SW 1271 (cell line): Measurements from ENCODE around the gene BOLL.
"Not testable (repeated sequence)": the region's sequence is repeated elsewhere in the genome, so short reads cannot be mapped to it uniquely, and the experiment has no call there.

ENCODE experiments used
- DNase-seq, 2 experiments: peaks; one replicate each; lab custom pipeline; 2025; lab: John Stamatoyannopoulos, UW

BOLL gene

GRCh38 chr2:197705912-197706838 lies 78.9 kb downstream of the BOLL start:
- peak in 1 of 2 experiments; percentile 31 for DNase-seq

- DNase-seq: peak; percentile 72 to 85
These were observed 79.8 kb downstream of the BOLL start, which contains the start of gene MARS2 for GRCh38 chr2:197705121-197705911. TSS of gene MARS2 (plus strand) at chr2:197705369. CDS start at chr2:197705406, 37 bp downstream.

- no peak for DNase-seq
These were observed 80.5 kb downstream of the BOLL start for GRCh38 chr2:197704434-197705120.

- DNase-seq: no peak
These were observed 84.2 kb downstream of the BOLL start for GRCh38 chr2:197700960-197701359.

- DNase-seq: not testable (repeated sequence)
These were observed 85.4 kb downstream of the BOLL start for GRCh38 chr2:197699724-197700123.

- not testable (repeated sequence) for DNase-seq
These were observed 88.5 kb downstream of the BOLL start for GRCh38 chr2:197696571-197696970.

GRCh38 chr2:197695971-197696370 lies 89.1 kb downstream of the BOLL start:
- DNase-seq: not testable (repeated sequence)

GRCh38 chr2:197695206-197695605 lies 89.9 kb downstream of the BOLL start:
- DNase-seq: not testable (repeated sequence)

- no peak for DNase-seq
These were observed 107.6 kb downstream of the BOLL start for GRCh38 chr2:197677483-197677882.

GRCh38 chr2:197677056-197677455 lies 108.1 kb downstream of the BOLL start:
- no peak for DNase-seq
